HEK293 (cell line): ENCODE results near the gene MAP3K14.

ENCODE experiments used
- EGR2 ChIP-seq: fragments of 450-650 bp; formaldehyde crosslinking; IDR thresholded peaks from 2 replicates; pipeline ENCODE4 v1.5.1; 2016; ENCODE audit warnings: low read depth, missing biosample characterization, missing genetic modification characterization
- REPIN1 ChIP-seq: fragments of 450-650 bp; formaldehyde crosslinking; IDR thresholded peaks from 2 replicates; pipeline ENCODE4 v1.5.1; 2017; ENCODE audit warnings: missing biosample characterization, missing genetic modification characterization, low read depth
- ZBTB20 ChIP-seq: fragments of 450-650 bp; formaldehyde crosslinking; IDR thresholded peaks from 2 replicates; pipeline ENCODE4 v1.5.1; 2016; ENCODE audit warnings: missing biosample characterization, missing genetic modification characterization
- ZBTB26 ChIP-seq: fragments of 450-650 bp; formaldehyde crosslinking; optimal IDR thresholded peaks from 2 replicates; pipeline ENCODE3; 2016; ENCODE audit warnings: missing biosample characterization, mild to moderate bottlenecking, missing genetic modification characterization
- ZBTB49 ChIP-seq: fragments of 450-650 bp; formaldehyde crosslinking; IDR thresholded peaks from 2 replicates; pipeline ENCODE4 v1.5.1; 2016; ENCODE audit warnings: missing biosample characterization, missing genetic modification characterization, low read depth
- ZNF174 ChIP-seq: fragments of 450-650 bp; formaldehyde crosslinking; IDR thresholded peaks from 2 replicates; pipeline ENCODE4 v1.5.0; 2017; ENCODE audit warnings: missing biosample characterization, mild to moderate bottlenecking, missing genetic modification characterization
- ZNF24 ChIP-seq: fragments of 450-650 bp; formaldehyde crosslinking; IDR thresholded peaks from 2 replicates; pipeline ENCODE4 v1.5.1; 2016; ENCODE audit warnings: missing biosample characterization, missing genetic modification characterization
- ZNF274 ChIP-seq, 2 experiments: fragments of 200-500 bp in 1 of 2; fragments of 450-650 bp in 1 of 2; sonication (Bioruptor generic) in 1 of 2; formaldehyde crosslinking in 1 of 2; IDR thresholded peaks; 2 replicates each; pipeline versions ENCODE4 v1.5.1 to v1.6.1; 2014 to 2016; ENCODE audit warnings: borderline replicate concordance in 1 of 2, inconsistent platforms in 1 of 2, low read length in 1 of 2, missing biosample characterization in 1 of 2, missing genetic modification characterization in 1 of 2
- ZNF37A ChIP-seq: fragments of 450-650 bp; IDR thresholded peaks from 2 replicates; pipeline ENCODE4 v1.5.1; 2018; ENCODE audit warnings: missing biosample characterization, missing genetic modification characterization
- ZNF785 ChIP-seq: fragments of 450-650 bp; formaldehyde crosslinking; IDR thresholded peaks from 2 replicates; pipeline ENCODE4 v1.5.1; 2016; ENCODE audit warnings: missing biosample characterization, missing genetic modification characterization
- TF ChIP-seq, protein P1 (sequence below): fragments of 450-650 bp; formaldehyde crosslinking; IDR thresholded peaks from 2 replicates; pipeline ENCODE4 v1.5.1; 2016; ENCODE audit warnings: missing biosample characterization, missing genetic modification characterization, borderline replicate concordance
- TF ChIP-seq, protein P2 (sequence below): fragments of 450-650 bp; formaldehyde crosslinking; IDR thresholded peaks from 2 replicates; pipeline ENCODE4 v1.5.1; 2016; ENCODE audit warnings: missing biosample characterization, missing genetic modification characterization
- TF ChIP-seq, protein P3 (sequence below): sonication (generic); formaldehyde crosslinking; IDR thresholded peaks from 2 replicates; pipeline ENCODE4 v1.8.1; 2022; ENCODE audit warnings: mild to moderate bottlenecking, moderate library complexity, missing genetic modification reagents
- TF ChIP-seq, protein P4 (sequence below): fragments of 450-650 bp; formaldehyde crosslinking; IDR thresholded peaks from 2 replicates; pipeline ENCODE4 v1.5.1; 2016; ENCODE audit warnings: missing biosample characterization, missing genetic modification characterization

GRCh38 chr17:45224671-45225050, 92.2 kb downstream of the MAP3K14 start:
- TF ChIP-seq ZBTB26 = no peak
- no peak for TF ChIP-seq ZNF37A (tag by site-specific recombination)
- no peak for TF ChIP-seq REPIN1 (tag by site-specific recombination)
- TF ChIP-seq, protein P1, sequence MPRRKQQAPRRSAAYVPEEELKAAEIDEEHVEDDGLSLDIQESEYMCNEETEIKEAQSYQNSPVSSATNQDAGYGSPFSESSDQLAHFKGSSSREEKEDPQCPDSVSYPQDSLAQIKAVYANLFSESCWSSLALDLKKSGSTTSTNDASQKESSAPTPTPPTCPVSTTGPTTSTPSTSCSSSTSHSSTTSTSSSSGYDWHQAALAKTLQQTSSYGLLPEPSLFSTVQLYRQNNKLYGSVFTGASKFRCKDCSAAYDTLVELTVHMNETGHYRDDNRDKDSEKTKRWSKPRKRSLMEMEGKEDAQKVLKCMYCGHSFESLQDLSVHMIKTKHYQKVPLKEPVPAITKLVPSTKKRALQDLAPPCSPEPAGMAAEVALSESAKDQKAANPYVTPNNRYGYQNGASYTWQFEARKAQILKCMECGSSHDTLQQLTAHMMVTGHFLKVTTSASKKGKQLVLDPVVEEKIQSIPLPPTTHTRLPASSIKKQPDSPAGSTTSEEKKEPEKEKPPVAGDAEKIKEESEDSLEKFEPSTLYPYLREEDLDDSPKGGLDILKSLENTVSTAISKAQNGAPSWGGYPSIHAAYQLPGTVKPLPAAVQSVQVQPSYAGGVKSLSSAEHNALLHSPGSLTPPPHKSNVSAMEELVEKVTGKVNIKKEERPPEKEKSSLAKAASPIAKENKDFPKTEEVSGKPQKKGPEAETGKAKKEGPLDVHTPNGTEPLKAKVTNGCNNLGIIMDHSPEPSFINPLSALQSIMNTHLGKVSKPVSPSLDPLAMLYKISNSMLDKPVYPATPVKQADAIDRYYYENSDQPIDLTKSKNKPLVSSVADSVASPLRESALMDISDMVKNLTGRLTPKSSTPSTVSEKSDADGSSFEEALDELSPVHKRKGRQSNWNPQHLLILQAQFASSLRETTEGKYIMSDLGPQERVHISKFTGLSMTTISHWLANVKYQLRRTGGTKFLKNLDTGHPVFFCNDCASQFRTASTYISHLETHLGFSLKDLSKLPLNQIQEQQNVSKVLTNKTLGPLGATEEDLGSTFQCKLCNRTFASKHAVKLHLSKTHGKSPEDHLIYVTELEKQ = no peak
- TF ChIP-seq, protein P2, sequence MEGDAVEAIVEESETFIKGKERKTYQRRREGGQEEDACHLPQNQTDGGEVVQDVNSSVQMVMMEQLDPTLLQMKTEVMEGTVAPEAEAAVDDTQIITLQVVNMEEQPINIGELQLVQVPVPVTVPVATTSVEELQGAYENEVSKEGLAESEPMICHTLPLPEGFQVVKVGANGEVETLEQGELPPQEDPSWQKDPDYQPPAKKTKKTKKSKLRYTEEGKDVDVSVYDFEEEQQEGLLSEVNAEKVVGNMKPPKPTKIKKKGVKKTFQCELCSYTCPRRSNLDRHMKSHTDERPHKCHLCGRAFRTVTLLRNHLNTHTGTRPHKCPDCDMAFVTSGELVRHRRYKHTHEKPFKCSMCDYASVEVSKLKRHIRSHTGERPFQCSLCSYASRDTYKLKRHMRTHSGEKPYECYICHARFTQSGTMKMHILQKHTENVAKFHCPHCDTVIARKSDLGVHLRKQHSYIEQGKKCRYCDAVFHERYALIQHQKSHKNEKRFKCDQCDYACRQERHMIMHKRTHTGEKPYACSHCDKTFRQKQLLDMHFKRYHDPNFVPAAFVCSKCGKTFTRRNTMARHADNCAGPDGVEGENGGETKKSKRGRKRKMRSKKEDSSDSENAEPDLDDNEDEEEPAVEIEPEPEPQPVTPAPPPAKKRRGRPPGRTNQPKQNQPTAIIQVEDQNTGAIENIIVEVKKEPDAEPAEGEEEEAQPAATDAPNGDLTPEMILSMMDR (tag by site-specific recombination) = no peak
- no peak for TF ChIP-seq EGR2 (tag by site-specific recombination)
- TF ChIP-seq ZBTB49 (tag by site-specific recombination) = no peak
- TF ChIP-seq, protein P3, sequence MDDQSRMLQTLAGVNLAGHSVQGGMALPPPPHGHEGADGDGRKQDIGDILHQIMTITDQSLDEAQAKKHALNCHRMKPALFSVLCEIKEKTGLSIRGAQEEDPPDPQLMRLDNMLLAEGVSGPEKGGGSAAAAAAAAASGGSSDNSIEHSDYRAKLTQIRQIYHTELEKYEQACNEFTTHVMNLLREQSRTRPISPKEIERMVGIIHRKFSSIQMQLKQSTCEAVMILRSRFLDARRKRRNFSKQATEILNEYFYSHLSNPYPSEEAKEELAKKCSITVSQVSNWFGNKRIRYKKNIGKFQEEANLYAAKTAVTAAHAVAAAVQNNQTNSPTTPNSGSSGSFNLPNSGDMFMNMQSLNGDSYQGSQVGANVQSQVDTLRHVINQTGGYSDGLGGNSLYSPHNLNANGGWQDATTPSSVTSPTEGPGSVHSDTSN (CRISPR knock-in tag) = no peak
- TF ChIP-seq, protein P4, sequence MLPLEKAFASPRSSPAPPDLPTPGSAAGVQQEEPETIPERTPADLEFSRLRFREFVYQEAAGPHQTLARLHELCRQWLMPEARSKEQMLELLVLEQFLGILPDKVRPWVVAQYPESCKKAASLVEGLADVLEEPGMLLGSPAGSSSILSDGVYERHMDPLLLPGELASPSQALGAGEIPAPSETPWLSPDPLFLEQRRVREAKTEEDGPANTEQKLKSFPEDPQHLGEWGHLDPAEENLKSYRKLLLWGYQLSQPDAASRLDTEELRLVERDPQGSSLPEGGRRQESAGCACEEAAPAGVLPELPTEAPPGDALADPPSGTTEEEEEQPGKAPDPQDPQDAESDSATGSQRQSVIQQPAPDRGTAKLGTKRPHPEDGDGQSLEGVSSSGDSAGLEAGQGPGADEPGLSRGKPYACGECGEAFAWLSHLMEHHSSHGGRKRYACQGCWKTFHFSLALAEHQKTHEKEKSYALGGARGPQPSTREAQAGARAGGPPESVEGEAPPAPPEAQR (tag by site-specific recombination) = no peak
- no peak for TF ChIP-seq ZNF24 (tag by site-specific recombination)
- TF ChIP-seq ZNF274 (IDR thresholded peaks at IDR 0.05; ENCODE audit: low read length) = no peak
- TF ChIP-seq ZNF274 (tag by site-specific recombination; IDR thresholded peaks at IDR 0.05; ENCODE audit: borderline replicate concordance) = no peak
- TF ChIP-seq ZNF785 = no peak
- TF ChIP-seq ZBTB20 = no peak
- no peak for TF ChIP-seq ZNF174 (tag by site-specific recombination)
